HG02884 (cell line): ENCODE data around the gene SPATA46.
"Not testable (repeated sequence)": the region's sequence is repeated elsewhere in the genome, so short reads cannot be mapped to it uniquely, and the experiment has no call there.

Experiments
- ATAC-seq: cut with Tn5 transposase; IDR thresholded peaks from one replicate; pipeline ENCODE4 v1.9.1; 2021; ENCODE audit warnings: mild to moderate bottlenecking, moderate library complexity; ENCODE audit not compliant: unreplicated experiment

SPATA46 gene

GRCh38 chr1:162359523-162360236 is 17.0 kb downstream of the SPATA46 start:
- no peak for ATAC-seq

GRCh38 chr1:162358928-162359327 is 17.7 kb downstream of the SPATA46 start:
- ATAC-seq, result no peak

DNA sequence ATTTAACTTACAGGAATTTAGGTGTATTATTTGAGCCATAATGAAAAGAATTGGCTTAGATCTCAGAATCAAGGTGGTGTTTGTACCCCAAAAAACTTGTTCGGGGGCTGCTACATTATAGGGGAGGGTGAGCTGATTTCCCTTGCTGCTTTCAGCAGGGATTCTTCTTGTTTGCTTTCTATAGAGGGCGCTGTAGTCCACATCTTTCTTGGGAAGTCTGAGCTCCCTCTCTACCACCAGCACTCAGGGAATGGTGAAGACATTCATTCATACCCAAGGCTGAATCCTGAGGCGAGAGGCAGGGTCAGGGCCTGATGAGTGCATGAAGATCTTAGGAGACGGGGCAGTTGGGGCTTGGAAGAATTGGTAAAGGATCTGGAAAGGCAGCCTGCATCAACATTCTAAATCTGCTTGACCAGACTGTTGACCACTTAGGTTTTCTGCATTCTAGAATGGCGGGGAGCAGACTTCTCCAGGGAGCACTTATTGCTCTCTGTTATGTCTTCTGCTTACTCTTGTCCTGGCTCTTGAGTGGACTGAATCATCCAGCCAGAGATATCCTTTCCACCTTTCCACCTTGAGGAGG is 18.9 kb downstream of the SPATA46 start:
- no peak for ATAC-seq

GRCh38 chr1:162353702-162354101 is 23.0 kb downstream of the SPATA46 start:
- no peak for ATAC-seq

DNA sequence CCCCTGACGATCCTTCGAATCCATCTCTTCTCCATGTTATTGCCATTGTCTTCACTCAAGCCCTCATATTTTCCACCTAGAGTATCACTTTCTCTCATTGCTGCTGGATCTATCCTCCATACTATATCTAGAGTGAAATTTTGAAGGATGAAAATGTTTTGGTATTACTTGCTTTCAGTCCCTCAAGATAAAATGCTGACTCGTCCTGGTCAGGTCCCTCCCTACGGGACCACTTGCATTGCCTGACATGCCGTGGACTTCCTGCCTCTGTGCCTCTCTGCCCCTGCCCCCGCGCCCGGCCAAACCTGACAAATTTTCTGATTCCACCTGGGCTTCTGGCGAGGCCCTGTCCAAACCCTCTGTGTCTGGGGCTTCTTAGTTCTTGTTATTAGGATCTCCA is 23.6 kb downstream of the SPATA46 start:
- no peak for ATAC-seq

DNA sequence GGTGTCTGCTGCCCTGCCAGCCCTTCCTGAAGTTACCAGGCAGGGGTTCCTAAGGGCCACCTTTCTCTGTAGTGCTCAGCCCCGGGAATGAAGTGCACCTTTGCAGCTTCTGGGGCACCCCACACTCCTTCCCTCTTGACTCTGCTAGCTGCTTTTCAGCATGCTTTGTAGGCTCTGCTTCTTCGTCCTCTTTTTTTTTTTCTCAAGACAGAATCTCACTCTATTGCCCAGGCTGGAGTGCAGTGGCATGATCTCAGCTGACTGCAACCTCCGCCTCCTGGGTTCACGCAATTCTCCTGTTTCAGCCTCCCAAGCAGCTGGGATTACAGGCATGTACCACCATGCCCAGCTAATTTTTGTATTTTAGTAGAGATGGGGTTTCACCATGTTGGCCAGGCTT is 24.8 kb downstream of the SPATA46 start:
- ATAC-seq, result not testable (repeated sequence)

DNA sequence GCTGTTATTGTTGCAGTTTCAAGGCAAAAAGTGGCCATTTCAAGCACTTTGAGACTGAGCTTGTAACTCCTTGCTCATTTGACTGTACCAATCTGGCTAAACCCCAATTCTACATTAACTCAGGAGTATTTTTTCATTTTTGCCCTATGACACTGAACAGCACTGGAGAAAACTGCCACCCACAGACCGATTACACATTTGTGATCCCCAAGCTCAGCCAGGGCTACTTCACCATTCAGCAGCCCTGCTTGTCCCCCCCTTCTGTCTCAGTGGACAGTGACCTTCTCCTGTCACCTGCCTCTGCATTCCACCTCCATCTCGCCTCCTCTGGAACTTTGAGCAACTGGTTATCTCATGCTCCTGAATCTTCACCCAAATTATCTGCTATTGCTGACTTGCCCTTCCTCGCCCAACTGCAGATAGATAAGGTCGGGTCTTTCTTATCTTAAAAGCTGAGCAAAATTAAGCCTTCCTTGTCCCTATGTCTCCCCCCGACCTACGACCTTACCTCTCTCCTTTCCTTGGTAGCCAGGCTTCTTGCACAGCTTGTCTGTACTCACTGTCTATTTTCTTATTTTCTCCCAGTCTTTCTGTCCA is 25.3 kb downstream of the SPATA46 start:
- ATAC-seq, result no peak

- no peak for ATAC-seq
These were observed 26.9 kb downstream of the SPATA46 start for GRCh38 chr1:162349635-162350330.

DNA sequence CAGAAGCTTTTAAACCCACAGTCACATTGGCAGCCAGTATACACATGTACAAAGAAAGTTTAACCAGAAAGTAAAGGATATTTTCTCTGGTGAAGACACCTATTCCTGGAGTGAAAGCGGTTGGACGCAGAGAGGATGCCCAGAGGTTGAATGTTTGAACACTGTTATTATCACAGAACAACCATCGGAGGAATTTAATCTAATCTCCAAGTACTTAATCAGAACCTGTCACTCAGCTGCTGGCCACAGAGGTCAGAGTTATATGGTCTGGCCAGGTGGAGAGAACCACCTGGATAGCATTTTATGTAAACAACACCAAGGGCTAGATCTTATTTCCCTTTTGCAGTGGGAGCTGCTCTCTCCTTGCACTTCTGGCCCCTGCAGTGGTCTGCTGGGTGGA is 29.4 kb downstream of the SPATA46 start:
- ATAC-seq, result no peak

DNA sequence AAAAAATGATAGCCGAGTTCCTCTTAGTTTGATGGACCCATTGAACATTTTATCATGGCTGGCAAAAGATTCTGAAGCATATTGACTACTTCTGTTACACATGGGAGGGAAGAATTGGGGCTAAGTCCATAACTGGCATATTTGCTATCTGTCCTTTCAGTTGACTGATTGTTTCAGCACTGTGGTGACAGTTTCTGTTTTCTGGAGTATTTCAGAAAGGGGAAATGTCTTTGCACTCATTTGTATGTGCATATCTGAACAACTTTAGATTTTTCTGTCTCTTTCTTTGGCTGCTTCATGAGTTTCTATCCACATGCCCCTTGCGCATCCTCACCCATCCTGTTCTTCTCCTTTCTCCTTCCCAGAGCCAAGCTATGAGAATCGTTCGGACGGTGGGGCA is 33.2 kb downstream of the SPATA46 start:
- ATAC-seq, result no peak

DNA sequence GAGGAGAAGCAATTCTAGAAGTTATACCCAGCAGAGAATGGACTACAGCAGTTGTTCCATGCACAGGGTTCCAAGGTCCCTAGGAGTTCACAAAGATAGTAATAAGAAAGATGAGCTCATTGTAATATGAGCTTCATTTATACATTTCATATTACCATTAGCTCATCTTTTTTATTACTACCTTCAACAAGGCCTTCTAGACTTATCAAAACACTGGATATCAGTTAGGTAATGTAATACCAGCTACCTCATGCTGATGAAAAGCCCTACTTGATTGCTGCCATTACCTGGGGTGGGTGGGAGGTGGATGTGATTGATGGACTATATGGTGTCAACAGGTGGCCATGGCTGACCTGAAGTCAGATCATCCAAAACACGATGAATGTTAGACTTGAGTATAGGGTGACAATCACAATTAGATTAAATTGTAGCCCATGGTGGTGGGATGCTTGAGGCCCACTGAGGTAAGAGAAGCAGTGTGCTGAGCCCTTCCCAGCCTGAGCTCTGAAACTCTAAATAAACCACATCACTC is 34.1 kb downstream of the SPATA46 start:
- ATAC-seq, result no peak

DNA sequence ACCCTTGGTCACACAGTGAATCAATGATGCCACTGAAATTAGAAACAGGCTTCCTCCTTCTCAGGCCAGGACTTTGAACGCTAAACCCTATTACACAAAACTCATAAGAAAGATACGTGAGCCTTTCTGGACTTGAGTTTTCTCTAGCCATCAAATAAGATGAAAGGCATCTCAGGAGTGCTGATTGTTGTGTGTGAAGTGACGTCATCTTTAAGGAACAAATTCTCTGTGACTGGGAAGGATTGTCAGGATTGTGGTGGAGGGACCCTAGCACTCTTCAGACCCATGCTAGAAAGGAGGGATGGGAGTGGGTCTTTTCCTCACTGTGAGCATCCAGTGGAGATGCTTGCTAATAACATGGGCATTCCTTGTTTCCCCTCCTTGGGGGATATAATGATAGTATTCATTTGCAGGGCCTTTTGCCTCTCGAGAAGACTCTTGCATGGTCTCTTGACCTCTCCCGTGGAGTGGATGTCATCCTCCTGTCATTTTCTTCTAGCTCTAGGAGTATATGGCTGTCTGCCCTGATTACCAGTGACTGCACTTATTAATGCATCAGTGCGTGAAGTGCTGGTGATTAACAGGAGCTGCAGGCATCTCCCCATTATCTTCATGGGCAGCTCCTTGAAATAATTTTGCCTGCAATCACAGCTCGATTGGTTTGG is 39.9 kb downstream of the SPATA46 start:
- no peak for ATAC-seq

GRCh38 chr1:162335126-162335525 is 41.5 kb downstream of the SPATA46 start:
- ATAC-seq, result no peak

DNA sequence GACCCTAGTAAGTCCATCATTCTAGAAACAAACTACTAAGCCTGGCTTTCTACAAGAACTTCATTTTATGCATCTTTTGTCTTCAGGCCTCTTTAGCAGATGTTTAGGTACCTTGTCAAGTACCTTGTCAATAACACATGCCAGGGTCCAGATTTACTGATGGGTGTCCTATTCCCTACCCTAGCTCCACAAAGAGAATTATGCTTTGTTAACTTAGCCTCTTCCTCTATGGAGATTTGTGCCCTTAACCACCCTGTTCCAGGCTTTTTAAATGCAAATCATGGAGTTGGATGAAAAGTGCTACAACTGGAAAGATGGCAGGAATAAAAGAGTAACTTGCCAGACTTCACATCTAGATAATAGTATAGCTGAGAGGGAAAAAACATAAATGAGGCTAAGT is 42.7 kb downstream of the SPATA46 start:
- no peak for ATAC-seq

DNA sequence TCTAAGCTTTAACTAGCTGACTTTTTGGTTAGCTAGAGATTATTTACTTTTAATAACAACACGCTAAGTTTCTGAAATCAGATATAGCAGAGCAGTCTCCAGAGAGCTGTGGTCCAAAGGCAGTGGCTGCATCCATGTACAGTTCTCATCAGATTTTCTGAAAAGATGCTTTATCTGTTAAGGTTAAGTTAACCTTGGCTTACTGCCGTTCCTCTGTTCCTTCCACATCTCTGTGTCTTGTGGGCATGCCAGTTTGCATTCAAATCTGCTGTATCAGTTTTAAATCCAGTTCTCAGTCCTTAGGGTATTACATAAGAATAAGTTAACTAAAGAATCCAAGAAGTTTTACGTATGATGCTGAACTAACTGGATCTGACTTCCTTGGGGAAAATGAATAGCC is 46.8 kb downstream of the SPATA46 start:
- ATAC-seq, result no peak

DNA sequence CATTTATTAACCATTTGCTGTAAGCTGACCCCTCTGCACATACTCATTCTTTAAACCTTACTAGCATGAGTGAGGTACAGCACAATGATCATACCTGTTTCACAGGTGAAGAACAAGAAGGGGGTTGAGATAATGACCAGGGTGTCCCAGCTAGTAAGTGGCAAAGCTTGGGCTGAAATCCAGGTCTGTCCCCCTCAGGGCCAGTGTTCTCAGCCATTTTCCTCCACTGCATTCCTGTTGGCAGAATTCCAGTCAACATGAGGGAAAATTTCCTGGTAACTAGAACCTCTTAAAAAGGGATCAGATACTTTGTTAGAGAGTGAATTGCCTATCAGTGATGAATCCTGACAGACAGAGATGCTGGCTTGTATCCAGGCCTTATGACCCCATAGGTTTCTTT is 48.1 kb downstream of the SPATA46 start:
- ATAC-seq, result no peak

GRCh38 chr1:162327788-162328165 is 48.9 kb downstream of the SPATA46 start:
- no peak for ATAC-seq

DNA sequence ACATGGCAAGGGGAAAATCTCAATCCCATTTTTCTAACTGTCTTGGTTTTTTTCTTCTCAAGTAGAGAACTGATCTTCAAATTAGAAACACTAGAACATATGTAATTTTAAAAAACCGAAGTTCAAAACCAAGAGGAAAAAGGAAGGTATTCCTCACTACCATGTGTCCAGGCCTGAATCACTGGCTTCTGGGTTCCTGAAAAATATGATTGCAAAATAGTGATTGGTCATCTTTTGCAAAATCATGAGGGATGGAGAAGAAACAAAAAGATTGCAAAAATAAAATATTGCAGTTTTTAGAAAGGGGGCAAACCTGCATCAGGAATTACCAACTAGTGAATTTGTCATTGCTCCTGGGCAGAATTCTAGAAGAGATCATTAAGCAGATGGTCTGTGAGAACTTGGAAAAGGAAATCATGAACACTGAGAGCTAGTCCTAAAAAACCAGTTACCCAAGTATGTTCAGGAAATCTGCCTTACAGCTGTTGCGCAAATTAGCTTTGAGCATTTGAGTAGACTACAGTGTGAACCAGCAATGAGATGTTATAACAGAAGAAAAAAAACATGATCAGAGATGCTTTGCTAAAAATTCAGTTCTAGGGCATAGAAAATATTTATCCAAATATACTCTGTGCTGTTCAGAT is 49.4 kb downstream of the SPATA46 start:
- no peak for ATAC-seq

GRCh38 chr1:162326559-162326958 is 50.1 kb downstream of the SPATA46 start:
- no peak for ATAC-seq

DNA sequence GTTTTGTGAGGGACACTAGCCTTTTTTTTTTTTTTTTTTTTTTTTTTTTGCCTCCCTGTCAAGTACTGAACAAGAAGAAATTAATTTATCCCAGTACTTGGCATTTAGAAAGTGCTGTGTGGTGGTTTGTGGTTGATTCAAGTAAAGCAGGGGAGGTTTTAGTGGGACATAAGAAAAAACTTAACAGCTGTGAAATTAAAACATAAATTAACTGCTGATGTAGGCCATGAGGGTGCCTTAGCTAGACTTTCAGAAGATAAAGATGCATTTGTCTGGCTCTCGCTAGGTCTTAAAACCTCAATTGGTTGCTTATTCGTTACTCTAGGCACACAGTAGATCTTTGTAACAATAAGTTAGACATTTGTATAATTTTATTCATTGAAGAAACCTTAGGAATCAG is 52.3 kb downstream of the SPATA46 start:
- no peak for ATAC-seq
